ENCODE data around the gene DZIP1L. TPM values are rescaled to one million over a fixed set of nuclear protein-coding genes. Genes with fewer than 3 reads are reported as not detected.

DZIP1L gene
- total RNA-seq, 1 experiment from 2014 or later, result 27.4 TPM

DNA sequence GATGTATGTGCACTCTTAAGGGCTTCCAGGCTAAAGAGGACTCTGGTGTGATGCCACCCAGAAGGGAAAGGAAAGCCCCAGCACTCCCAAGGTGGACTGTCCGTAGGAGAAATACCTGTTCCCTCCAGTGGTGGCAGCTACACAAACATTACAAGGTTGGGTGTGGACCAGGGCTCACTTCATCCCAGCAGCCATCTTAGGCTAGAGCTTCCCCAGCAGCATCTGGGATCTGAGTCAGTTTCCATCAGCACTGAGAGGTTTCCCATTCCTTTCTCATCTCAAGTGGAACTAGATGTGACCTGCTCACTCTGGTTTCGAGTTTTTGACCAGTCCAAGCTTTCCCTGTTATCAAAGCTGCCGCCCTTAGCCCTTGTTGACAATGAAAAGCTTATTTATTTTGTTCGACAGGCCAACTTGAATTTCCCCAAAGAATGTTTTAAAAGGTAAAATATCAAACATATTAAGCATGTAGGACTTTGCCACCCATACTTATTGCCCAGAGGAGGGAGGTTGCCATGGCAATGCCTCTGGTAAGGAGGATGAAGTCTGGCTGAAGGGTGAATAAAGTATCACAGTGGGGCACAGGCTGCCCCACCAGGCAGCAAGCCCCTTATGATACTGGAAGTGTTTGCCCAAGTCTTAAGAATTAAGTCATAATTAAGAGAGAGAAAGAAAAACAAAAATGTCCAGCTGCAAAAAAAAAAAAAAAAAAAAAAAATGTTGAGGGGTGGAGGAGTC is 76.5 kb downstream of the DZIP1L start:
- DNase-seq (ENCODE audit: low read depth), result no peak

DNA sequence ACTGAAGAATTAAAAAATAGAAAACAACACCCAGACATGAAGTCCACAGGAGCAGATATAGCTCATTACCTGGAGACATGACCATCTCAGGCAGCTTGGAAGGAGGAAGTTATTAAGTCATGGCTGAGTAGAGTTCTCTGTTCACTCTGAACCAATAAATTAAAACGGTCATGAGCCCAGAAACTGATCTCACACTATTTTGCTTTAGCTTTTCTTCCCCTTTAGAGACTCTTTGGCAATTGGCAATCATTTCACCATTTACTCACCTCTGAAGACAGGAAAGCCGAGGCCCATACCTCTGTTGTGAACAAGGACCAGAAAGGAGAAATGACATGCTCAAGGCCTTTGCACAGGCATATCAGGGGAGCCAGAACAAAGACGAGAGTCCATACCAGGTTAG is 78.8 kb downstream of the DZIP1L start:
- DNase-seq (ENCODE audit: low read depth), result no peak

- no peak for DNase-seq (ENCODE audit: low read depth)
Measured at GRCh38 chr3:138034918-138035317, 80.5 kb downstream of the DZIP1L start.

DNA sequence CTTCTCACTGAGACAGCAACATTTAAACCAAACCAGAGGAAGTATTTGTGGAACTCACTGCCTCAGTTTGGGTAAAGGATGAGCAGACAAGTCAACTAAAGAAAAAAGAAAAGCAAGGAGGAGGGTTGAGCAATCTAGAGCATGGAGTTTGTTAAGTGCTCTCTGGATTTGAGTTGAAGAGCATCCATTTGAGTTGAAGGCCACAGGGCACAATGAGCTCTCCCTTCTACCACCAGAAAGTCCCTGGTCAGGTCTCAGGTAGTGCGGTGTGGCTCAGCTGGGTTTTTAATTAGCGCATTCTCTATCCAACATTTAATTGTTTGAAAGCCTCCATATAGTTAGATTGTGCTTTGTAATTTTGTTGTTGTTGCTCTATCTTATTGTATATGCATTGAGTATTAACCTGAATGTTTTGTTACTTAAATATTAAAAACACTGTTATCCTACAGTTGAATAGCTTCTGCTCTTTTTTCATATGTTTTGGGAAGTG is 82.2 kb downstream of the DZIP1L start:
- no peak for DNase-seq (ENCODE audit: low read depth)

DNA sequence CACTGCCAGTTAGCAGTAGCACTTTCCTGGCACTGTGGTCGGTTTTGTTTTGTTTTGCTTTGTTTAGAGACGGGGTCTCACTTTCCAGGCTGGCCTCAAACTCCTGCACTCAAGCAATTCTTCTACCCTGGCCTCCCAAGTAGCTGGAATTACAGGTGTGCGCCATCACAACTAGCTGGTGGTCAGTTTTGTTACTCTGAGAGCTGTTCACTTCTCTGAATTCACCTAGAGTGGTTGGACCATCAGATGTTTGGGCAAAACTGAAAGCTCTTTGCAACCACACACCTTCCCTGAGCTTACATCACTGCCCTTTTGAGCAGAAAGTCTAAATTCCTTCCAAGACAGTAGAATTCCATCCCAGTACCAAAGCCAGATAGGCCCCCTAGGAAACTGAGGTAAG is 82.8 kb downstream of the DZIP1L start:
- no peak for DNase-seq (ENCODE audit: low read depth)

DNA sequence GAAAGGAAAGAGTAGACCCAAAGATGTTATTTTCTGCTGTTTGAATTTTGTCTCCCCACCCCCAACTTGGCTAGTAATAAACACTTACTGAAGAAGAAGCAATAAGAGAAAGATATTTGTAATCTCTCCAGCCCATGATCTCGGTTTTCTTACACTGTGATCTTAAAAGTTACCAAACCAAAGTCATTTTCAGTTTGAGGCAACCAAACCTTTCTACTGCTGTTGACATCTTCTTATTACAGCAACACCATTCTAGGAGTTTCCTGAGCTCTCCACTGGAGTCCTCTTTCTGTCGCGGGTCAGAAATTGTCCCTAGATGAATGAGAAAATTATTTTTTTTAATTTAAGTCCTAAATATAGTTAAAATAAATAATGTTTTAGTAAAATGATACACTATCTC is 83.9 kb downstream of the DZIP1L start:
- no peak for DNase-seq (ENCODE audit: low read depth)

DNA sequence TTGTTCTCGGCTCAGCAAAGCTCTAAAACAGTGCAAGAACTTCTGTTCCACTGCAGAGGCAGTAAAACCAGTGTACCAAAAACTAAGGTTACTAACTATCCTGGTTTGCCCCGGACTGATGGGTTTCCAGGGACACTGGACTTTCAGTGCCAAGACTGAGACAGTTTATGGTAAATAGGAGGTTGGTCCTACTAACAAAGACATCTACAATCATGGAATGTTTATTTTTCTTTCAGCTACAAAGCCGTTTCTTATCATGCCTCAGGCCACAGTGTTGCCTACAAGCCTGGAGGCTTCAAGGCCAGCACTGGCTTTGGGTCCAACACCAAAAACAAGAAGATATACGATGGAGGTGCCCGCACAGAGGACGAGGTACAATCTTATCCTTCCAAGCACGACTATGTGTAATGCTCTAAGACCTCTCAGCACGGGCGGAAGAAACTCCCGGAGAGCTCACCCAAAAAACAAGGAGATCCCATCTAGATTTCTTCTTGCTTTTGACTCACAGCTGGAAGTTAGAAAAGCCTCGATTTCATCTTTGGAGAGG is 84.6 kb downstream of the DZIP1L start:
- DNase-seq (ENCODE audit: low read depth), result no peak

DNA sequence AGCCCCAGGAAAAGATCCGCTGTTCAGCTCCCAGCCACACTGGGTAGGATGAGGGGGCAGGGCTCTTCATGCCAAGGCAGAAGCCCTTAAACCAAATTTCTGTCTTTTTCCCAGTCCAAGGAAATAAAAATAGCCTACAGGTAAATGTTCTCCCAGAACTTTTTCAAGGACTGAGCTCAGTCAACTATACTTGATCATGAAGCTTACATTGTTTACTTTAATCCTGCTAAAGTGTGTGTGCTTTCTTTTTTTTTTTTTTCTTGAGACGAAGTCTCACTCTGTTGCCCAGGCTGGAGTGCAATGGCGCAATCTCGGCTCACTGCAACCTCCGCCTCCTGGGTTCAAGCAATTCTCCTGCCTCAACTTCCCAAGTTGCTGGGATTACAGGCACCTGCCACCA is 87.6 kb downstream of the DZIP1L start:
- no peak for DNase-seq (ENCODE audit: low read depth)

DNA sequence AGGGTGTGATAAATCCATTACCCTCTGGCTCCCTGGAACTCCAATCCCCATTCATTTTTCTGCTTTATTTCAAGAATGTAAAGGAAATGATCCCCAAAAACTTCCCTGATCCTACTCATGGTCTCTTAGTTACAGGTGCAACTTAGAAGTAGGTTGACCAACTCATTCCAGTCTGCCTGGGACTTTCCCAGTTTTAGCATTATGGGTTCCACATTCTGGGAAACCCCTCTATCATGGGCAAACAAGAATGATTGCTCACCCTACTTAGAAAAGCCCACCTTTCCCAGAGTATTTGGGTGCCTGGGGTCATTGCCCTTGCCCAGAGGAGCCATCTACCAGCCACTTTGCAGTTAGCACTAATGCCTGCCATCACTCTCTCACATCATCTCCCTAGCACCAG is 89.9 kb downstream of the DZIP1L start:
- no peak for DNase-seq (ENCODE audit: low read depth)

DNA sequence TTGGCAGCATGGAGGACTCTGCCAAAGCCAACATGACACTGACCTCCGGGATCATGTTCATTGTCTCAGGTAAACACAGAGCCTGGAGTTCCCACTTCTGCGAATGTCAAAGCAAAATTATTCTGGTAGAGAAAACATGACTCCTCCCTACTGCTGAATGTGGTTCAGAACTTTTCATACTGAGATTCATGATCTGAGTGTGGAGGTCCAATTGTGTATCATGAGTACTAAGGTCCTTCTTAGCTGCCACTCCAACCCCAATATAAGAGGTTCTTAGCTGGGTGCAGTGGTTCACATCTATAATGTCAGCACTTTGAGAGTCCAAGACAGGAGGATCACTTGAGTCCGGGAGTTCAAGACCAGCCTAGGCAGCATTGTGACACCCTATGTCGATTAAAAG is 91.7 kb downstream of the DZIP1L start:
- DNase-seq (ENCODE audit: low read depth), result no peak

- DNase-seq (ENCODE audit: low read depth), result no peak
Measured at GRCh38 chr3:138019281-138020069, 95.9 kb downstream of the DZIP1L start.

DNA sequence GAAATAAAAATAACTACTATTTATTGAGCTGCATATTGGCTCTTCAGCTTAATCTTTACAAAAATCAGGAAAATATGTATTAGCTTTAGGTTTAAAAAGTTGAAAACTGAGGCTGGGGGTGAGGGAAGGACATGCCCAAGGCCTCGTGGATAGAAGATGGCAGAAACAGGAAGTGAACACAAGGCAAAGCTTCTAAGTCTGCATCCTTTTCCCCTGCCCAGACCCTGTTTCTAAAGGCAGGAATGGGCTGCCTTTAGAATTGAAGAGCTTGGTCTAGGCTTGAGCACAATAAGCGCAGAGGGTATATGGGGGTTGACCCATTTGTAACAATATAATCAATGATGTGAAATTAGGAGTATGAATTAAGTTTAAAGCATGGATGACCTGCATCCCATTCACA is 99.3 kb downstream of the DZIP1L start:
- DNase-seq (ENCODE audit: low read depth), result no peak

DNA sequence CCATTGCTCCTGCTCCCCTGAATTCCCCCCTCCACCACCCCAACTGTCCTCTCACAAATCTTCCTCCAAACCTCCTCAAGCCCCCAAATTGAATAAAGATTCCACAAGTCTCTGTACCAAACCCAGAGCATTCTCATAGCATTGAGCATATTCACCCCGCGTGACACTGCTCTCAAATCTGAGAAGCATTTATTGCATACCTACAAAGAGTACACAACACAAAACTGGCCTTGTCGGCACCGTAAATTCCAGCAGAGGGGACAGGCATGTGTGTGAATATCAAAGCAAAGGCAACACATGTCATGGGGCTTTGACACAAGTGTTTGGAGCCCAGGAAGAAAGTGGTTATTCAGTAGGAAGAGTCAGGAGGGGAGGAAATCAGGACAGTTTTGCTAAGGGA is 102.9 kb downstream of the DZIP1L start:
- no peak for DNase-seq (ENCODE audit: low read depth)

Other genes with a start within 250 kb of the DZIP1L start
- gene CLDN18, start 105.4 kb downstream of the DZIP1L start, total RNA-seq (2014; rRNA removed; shearing (Covaris generic)), result not detected in 2 replicates
- not detected in 2 replicates for gene A4GNT, start 16.8 kb upstream of the DZIP1L start, total RNA-seq (2014; rRNA removed; shearing (Covaris generic))
- gene DBR1, start 59.3 kb upstream of the DZIP1L start, total RNA-seq (2014; rRNA removed; shearing (Covaris generic)), result 25.1 and 25.9 TPM in 2 replicates
- 37.5 and 41.5 TPM in 2 replicates for gene ARMC8, start 71.7 kb upstream of the DZIP1L start, total RNA-seq (2014; rRNA removed; shearing (Covaris generic))
- not detected in 2 replicates for gene NME9, start 214.2 kb upstream of the DZIP1L start, total RNA-seq (2014; rRNA removed; shearing (Covaris generic))
- 2.3 and 3.1 TPM in 2 replicates for gene MRAS, start 233.0 kb upstream of the DZIP1L start, total RNA-seq (2014; rRNA removed; shearing (Covaris generic))